Skeletal muscle satellite cell (primary cell): ENCODE measurements around the gene DBI.

Source experiments
- H3K27me3 ChIP-seq: 2 replicates; pipeline ENCODE4 v1.7.0; 2013; ENCODE audit warnings: low read length; ENCODE audit not compliant: control insufficient read depth, insufficient read depth
- H3K36me3 ChIP-seq: 2 replicates; pipeline ENCODE4 v1.7.0; 2013; ENCODE audit warnings: mild to moderate bottlenecking, control low read depth, low read length; ENCODE audit not compliant: insufficient read depth
- H3K4me1 ChIP-seq: 2 replicates; pipeline ENCODE4 v1.7.0; 2013; ENCODE audit warnings: low read length; ENCODE audit not compliant: control insufficient read depth, insufficient read depth
- H3K4me2 ChIP-seq: 2 replicates; pipeline ENCODE4 v1.7.0; 2013; ENCODE audit warnings: mild to moderate bottlenecking, low read length
- H3K4me3 ChIP-seq: 2 replicates; pipeline ENCODE4 v1.7.0; 2013; ENCODE audit warnings: low read length
- H3K9ac ChIP-seq: 2 replicates; pipeline ENCODE4 v1.7.0; 2013; ENCODE audit warnings: mild to moderate bottlenecking, low read depth, low read length, moderate library complexity
- H3K9me3 ChIP-seq: replicated peaks from 2 replicates; pipeline ENCODE4 v1.7.0; 2013; ENCODE audit warnings: mild to moderate bottlenecking, control low read depth, low read length

The DBI gene

DNA sequence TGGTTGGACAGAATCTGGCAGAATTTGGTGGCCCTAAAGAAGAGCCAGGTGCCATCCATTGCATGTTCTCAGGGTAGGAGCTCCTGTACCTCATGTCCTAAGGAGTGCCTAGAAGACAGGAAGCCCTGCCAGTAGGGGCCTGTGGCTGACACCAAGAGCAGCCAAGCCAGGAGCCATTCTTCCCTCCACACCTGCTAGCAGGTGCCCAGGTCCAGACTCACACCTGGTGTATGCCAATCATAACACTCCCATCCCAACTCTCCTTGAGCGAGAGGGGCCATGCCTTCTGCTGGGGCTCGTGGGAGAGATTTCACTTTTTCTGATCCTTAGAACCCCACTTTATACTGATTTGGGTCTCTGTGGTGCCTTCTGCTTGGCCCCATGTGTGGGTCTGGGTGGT lies 38.4 kb downstream of the DBI start:
- Histone ChIP-seq H3K9me3 (no peaks in the 10 kb centered on the region), H3K27me3 (peaks cover 26% of the 10 kb centered on the region), H3K9ac (no peak overlapping the region), H3K4me2 (no peak overlapping the region), H3K4me3 (no peak overlapping the region), H3K4me1 (no peaks in the 10 kb centered on the region), H3K36me3 (no peaks in the 10 kb centered on the region)

DNA sequence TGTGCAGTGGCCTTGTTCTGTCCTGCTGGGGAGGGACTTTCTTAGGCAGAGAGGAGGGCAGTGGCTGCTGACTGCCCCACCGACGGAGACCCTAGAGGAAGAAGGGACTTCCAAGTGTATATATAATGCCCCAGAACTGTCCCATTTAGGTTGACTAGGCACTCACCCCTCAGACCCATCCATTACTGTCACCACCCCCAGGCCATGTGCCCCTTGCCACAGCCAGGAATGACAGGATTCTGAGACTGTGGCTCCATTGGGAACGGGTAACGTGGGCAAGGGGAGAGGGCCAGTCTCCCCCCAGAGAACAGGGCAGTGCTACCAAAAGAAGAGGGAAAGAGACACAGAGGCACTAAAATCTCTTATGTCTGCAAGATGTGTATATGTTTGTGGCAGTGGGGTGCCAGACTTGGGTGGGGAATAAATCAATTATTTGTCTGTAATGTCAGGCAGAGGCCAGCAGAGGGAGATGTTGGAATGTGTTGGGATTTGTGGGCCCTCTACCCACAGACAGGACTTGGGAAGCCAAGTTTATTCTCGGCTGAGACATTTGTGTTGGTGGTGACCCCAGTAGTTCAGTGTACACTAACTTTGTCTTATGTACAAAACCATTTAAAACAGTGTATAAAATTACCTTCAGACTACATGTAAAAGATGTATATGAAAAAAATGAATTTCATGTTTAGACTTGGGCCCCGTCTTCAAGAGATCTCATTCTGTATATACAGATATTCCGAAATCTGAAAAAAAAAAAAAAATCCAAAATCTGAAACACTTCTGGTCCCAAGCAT lies 40.8 kb downstream of the DBI start:
- H3K4me3 ChIP-seq, result no peak overlapping the region
- no peaks in the 10 kb centered on the region for H3K4me1 ChIP-seq

DNA sequence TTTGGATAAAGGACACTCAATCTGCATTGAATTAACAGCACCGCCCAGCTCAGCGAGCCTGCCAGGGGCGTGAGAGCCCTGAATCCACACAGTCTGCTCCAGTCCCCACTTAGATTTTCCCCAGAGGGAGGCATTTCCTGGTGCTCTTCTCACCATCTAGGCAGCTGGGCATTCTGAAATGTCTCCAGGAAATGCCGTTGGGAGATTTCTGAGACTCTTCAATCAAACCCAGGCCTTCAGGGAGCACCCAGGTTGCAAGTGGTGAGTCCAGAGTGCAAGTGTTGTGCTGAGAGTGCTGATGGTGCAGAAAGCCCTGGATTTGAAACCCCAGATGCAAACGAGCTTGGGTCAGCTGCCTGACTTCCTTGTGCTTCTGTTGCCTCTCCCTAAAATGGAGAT lies 41.4 kb downstream of the DBI start:
- no peak overlapping the region for H3K4me2 ChIP-seq

More for the DNA sequence above, 40.8 kb downstream of the DBI start:
- H3K9ac ChIP-seq, result no peak overlapping the region
- H3K27me3 ChIP-seq, result peaks cover 28% of the 10 kb centered on the region
- H3K9me3 ChIP-seq, result no peaks in the 10 kb centered on the region
- no peaks in the 10 kb centered on the region for H3K36me3 ChIP-seq
- H3K4me2 ChIP-seq, result no peak overlapping the region

DNA sequence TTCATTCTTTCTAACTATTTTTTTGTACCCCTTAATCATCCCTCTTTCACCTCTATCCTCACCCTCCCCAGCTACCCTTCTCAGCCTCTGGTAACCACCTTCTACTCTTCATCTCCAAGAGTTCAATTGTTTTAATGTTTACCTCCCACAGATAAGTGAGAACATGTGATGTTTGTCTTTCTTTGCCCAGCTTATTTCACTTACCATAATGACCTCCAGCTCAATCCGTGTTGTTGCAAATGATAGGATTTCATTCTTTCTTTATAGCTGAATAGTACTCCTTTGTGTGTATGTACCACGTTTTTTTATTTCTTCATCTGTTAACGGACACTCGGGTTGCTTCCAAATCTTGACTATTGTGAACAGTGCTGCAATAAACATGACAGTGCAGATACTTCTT lies 42.7 kb downstream of the DBI start:
- Histone ChIP-seq H3K4me1 (no peaks in the 10 kb centered on the region), H3K9ac (no peak overlapping the region), H3K4me3 (no peak overlapping the region), H3K9me3 (no peaks in the 10 kb centered on the region), H3K36me3 (no peaks in the 10 kb centered on the region), H3K4me2 (no peak overlapping the region), H3K27me3 (peaks cover 13% of the 10 kb centered on the region)

More for the DNA sequence above, 41.4 kb downstream of the DBI start:
- H3K9me3 ChIP-seq, result no peaks in the 10 kb centered on the region
- H3K9ac ChIP-seq, result no peak overlapping the region
- H3K4me1 ChIP-seq, result no peaks in the 10 kb centered on the region
- no peak overlapping the region for H3K4me3 ChIP-seq
- H3K27me3 ChIP-seq, result peaks cover 23% of the 10 kb centered on the region
- no peaks in the 10 kb centered on the region for H3K36me3 ChIP-seq

DNA sequence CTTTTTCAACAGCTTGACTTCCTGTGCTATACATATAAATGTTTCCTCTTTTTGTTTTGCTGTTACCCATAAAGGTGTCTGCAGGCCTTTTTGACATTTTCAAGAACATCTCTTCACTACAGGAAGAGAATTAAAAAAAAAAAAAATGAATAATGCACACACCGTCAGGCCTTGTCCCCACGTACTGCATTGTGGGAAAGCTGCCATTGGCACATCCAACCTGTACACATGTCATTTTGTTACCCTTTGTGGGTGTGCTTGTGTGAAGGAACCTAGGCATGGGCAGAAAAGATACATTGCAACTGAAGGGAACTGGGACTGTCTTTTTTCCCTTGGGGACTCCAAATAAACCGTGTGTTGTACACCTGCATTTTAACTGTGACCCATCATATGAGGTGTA lies 48.1 kb downstream of the DBI start:
- H3K4me3 ChIP-seq, result no peak overlapping the region
- H3K9ac ChIP-seq, result no peak overlapping the region
- H3K4me2 ChIP-seq, result no peak overlapping the region
- no peaks in the 10 kb centered on the region for H3K4me1 ChIP-seq
- H3K9me3 ChIP-seq, result no peaks in the 10 kb centered on the region
- H3K36me3 ChIP-seq, result no peaks in the 10 kb centered on the region
- H3K27me3 ChIP-seq, result peaks cover 34% of the 10 kb centered on the region

DNA sequence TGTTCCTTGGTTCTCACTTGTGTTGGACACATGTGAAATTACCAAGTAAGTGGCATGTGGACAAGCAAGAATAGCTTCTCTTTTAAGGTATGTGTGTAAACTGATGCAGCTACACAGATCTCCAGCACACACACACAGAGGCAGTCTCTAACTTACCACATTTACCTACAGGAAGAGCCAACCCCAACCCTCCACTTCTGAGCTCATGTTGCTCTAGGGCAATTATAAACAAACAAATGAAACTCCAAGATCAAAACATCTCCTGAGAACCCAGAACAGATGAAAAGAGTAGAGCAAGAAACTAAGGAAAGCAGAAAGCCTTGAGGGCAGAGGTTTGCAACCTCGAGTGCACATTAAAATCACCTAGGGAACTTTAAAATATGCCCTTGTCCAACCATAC lies 48.9 kb downstream of the DBI start:
- H3K9ac ChIP-seq, result no peak overlapping the region

DNA sequence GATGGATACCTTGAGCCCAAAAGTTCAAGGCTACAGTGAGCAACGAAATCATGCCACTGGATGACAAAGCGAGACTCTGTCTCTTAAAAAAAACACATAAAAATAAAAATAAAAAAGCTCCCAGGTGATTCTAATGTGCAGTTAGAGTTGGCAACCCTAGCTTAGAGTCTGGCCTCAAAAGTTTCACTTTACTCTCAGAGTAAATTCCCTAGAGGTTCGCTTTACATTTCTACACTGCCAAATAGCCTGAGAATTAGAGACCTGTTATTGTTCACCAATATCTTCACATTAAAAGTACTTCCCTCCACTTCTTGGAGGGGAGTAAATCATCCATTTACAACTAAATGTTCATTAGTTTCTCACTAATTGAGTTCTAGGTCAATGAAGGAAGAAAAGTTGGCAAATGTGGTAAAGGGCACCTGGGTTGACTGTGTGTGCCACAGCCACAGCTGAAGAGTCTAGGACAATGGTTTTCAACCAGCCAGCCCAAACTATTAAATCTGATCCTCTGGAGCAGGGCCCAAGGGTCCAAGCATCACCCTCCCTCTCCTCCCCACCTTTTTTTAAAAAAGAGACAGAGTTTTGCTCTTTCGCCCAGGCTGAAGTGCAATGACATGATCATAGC lies 49.6 kb downstream of the DBI start:
- no peaks in the 10 kb centered on the region for H3K4me1 ChIP-seq
- no peak overlapping the region for H3K4me3 ChIP-seq
- H3K27me3 ChIP-seq, result peaks cover 44% of the 10 kb centered on the region
- no peaks in the 10 kb centered on the region for H3K9me3 ChIP-seq
- no peak overlapping the region for H3K4me2 ChIP-seq
- no peaks in the 10 kb centered on the region for H3K36me3 ChIP-seq
- no peak overlapping the region for H3K9ac ChIP-seq

More for the DNA sequence above, 48.9 kb downstream of the DBI start:
- H3K9me3 ChIP-seq, result no peaks in the 10 kb centered on the region
- no peak overlapping the region for H3K4me3 ChIP-seq
- no peak overlapping the region for H3K4me2 ChIP-seq
- peaks cover 36% of the 10 kb centered on the region for H3K27me3 ChIP-seq
- no peaks in the 10 kb centered on the region for H3K36me3 ChIP-seq
- no peaks in the 10 kb centered on the region for H3K4me1 ChIP-seq

DNA sequence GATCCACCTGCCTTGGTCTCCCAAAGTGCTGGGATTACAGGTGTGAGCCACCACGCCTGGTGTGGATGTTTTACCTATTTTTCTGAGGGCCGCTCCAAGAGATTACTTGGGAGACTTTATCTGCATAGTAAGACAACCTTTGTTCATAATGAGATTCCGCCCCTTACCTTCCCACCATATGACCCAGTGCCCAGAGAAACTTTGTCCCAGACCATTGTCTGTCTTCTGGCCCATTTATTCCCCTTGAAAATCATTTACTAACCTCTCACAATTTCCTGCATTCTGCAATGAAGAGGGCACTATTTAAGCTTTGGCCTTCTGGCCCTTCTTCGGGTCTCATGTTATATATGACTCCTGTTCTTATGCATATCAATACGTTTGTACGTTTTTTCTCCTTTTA lies 51.1 kb downstream of the DBI start:
- Histone ChIP-seq H3K4me1 (no peaks in the 10 kb centered on the region), H3K4me3 (no peak overlapping the region), H3K27me3 (peaks cover 59% of the 10 kb centered on the region), H3K36me3 (no peaks in the 10 kb centered on the region), H3K4me2 (no peak overlapping the region), H3K9ac (no peak overlapping the region), H3K9me3 (no peaks in the 10 kb centered on the region)

DNA sequence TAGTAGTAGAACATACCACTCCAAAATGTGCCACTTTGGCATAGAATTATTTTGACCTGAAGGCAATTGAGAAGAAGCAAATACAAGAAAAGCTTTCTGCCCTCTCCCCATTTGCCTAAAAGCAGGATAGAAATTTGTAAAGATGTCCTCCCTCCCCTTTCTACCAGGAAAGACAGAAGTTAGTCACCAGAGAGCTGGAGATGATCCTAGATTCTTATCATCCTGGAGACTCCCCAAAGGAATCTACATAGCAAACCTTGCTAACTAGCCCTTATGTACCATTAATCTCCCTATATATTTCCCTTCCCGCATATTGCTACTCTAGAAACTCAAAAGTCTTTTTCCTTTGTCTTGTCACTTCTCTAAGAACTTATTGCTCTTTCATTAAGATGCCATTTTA lies 52.3 kb downstream of the DBI start:
- H3K9ac ChIP-seq, result no peak overlapping the region
- H3K36me3 ChIP-seq, result no peaks in the 10 kb centered on the region
- H3K27me3 ChIP-seq, result peaks cover 63% of the 10 kb centered on the region
- H3K4me3 ChIP-seq, result no peak overlapping the region
- H3K4me1 ChIP-seq, result no peaks in the 10 kb centered on the region
- no peak overlapping the region for H3K4me2 ChIP-seq
- H3K9me3 ChIP-seq, result no peaks in the 10 kb centered on the region

DNA sequence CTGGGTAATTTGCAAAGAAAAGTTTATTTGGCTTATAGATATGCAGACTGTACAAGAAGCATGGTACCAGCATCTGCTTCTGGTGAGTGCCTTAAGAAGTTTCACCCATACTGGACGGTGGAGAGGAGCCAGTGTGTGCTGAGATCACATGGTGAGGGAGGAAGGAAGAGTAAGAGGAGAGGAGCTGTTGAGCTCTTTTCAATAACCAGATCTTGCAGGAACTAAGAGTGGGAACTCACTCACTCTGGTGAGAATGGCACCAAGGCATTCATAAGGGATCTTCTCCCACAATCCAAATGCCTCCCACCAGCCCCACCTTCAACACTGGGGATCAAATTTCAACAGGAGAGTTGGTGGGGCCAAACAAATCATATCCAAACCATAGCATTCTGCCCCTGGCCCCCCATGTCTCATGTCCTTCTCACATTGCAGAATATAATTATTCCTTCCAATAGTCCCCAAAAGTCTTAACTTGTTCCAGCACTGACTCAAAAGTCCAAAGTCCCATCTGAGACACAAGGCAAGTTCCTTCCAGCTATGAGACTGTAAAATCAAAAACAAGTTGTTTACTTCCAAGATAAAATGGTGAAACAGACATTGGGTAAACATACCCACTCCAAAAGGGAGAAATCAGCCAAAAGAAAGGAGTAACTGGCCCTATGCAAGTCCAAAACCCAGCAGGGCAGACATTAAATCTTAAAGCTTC lies 53.2 kb downstream of the DBI start:
- no peak overlapping the region for H3K4me3 ChIP-seq
- no peak overlapping the region for H3K9ac ChIP-seq
- H3K27me3 ChIP-seq, result peaks cover 70% of the 10 kb centered on the region
- H3K36me3 ChIP-seq, result no peaks in the 10 kb centered on the region
- H3K4me1 ChIP-seq, result no peaks in the 10 kb centered on the region
- no peak overlapping the region for H3K4me2 ChIP-seq
- H3K9me3 ChIP-seq, result no peaks in the 10 kb centered on the region

DNA sequence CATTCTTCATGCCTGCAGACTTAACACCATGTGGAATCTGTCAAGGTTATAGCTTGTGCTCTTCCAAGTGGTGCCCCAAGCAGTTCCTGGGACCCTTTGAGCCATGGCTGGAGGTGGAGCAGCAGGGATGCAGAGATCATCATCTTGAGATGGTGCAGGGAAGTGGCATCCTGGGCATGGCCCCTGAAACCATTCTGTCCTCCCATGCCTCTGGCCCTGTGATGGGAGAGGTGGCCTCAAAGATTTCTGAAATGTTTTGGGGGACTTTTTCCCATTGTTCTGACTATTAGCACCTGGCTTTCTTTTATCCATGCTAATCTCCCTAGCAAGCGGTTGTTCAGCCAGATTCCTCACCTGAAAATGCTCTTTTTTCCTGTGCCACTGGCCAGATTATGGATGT lies 54.5 kb downstream of the DBI start:
- no peak overlapping the region for H3K4me3 ChIP-seq
- H3K4me1 ChIP-seq, result no peaks in the 10 kb centered on the region
- no peak overlapping the region for H3K4me2 ChIP-seq
- H3K36me3 ChIP-seq, result no peaks in the 10 kb centered on the region
- peaks cover 73% of the 10 kb centered on the region for H3K27me3 ChIP-seq
- no peaks in the 10 kb centered on the region for H3K9me3 ChIP-seq
- no peak overlapping the region for H3K9ac ChIP-seq
